Measurements from ENCODE around the gene PRKG1. TPM values are rescaled to one million over a fixed set of nuclear protein-coding genes. Genes with fewer than 3 reads are reported as not detected.

The PRKG1 gene
- total RNA-seq, 1 experiment from 2014 or later = 16.5 TPM

DNA sequence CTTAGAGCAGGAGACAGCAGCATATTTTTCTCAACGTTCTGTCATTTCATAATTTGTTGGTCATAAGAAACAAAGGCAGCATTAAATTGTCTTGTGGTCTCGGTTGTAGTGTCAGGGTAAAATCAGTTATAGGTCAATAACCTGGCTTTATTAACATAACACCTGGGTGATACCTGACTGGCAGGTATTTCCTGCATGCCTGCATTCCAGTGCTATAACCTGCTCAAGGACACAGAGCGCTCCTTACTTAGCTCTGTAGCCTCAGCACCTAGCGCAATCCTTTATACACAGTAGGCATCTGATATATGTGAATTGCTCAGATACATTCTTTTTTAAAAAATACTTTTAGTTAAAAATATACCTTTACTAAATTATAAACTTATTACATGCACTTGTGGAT lies 38.9 kb upstream of the PRKG1 start:
- H3K9me3 Mint-ChIP-seq = no peaks in the 10 kb centered on the region
- ChIA-PET CTCF (interaction anchor here (0.5 to 1.4 kb wide), 3 partner anchors 47 to 387 kb away, joined by 3 to 8 read pairs (median 4); no protein-coding TSS in a partner anchor), POLR2A (no interaction called here)
- peak overlapping the region; percentile 2; the same call in 1 of the 2 replicates for H3K4me3 Mint-ChIP-seq
- no peaks in the 10 kb centered on the region for H3K36me3 Mint-ChIP-seq
- ATAC-seq = peak; percentile 76
- peak overlapping the region; percentile 50; the same call in 1 of the 2 replicates for H3K27ac Mint-ChIP-seq
- H3K4me1 Mint-ChIP-seq = peaks cover 44% of the 10 kb centered on the region
- H3K27me3 Mint-ChIP-seq (ENCODE audit: low read depth) = no peaks in the 10 kb centered on the region
- TF ChIP-seq, protein P1, sequence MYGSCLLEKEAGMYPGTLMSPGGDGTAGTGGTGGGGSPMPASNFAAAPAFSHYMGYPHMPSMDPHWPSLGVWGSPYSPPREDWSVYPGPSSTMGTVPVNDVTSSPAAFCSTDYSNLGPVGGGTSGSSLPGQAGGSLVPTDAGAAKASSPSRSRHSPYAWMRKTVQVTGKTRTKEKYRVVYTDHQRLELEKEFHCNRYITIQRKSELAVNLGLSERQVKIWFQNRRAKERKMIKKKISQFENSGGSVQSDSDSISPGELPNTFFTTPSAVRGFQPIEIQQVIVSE (CRISPR knock-in tag; IDR thresholded peaks at IDR 0.05; ENCODE audit: borderline replicate concordance) = no peak
- peak; percentile 51; the same call in 1 of the 2 replicates for TF ChIP-seq TEAD1 (CRISPR knock-in tag; IDR thresholded peaks at IDR 0.05)
- peak; percentile 24 for DNase-seq (ENCODE audit: low spot score)

DNA sequence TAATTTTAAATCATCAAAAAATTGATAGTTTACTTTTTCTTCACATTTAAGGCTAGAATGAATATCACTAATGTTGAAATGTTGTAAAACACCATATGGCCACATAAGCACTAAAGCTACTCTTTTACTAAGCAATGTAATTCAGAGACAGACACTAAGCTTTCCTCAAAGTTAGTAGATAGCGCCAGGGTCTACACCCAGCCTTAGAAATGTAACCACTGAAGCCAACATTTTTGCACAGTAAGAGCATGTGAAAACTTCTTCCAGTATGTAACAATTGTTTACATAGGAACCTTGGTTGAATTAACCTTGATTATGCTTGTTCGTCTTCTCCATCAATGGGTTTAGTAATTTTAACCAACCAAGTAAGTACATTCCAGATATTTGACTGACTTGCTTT lies 28.4 kb upstream of the PRKG1 start:
- ChIA-PET POLR2A (no interaction called here), CTCF (no interaction called here)
- Mint-ChIP-seq H3K27me3 (ENCODE audit: low read depth) (no peaks in the 10 kb centered on the region), H3K4me3 (no peak overlapping the region), H3K36me3 (no peaks in the 10 kb centered on the region), H3K27ac (no peak overlapping the region), H3K4me1 (peaks cover 5% of the 10 kb centered on the region; the same call in 1 of the 2 replicates), H3K9me3 (no peaks in the 10 kb centered on the region)
- DNase-seq (ENCODE audit: low spot score) = no peak
- ATAC-seq = no peak
- TF ChIP-seq, protein P2, sequence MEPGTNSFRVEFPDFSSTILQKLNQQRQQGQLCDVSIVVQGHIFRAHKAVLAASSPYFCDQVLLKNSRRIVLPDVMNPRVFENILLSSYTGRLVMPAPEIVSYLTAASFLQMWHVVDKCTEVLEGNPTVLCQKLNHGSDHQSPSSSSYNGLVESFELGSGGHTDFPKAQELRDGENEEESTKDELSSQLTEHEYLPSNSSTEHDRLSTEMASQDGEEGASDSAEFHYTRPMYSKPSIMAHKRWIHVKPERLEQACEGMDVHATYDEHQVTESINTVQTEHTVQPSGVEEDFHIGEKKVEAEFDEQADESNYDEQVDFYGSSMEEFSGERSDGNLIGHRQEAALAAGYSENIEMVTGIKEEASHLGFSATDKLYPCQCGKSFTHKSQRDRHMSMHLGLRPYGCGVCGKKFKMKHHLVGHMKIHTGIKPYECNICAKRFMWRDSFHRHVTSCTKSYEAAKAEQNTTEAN (CRISPR knock-in tag; IDR thresholded peaks at IDR 0.05) = no peak
- TF ChIP-seq, protein P3, sequence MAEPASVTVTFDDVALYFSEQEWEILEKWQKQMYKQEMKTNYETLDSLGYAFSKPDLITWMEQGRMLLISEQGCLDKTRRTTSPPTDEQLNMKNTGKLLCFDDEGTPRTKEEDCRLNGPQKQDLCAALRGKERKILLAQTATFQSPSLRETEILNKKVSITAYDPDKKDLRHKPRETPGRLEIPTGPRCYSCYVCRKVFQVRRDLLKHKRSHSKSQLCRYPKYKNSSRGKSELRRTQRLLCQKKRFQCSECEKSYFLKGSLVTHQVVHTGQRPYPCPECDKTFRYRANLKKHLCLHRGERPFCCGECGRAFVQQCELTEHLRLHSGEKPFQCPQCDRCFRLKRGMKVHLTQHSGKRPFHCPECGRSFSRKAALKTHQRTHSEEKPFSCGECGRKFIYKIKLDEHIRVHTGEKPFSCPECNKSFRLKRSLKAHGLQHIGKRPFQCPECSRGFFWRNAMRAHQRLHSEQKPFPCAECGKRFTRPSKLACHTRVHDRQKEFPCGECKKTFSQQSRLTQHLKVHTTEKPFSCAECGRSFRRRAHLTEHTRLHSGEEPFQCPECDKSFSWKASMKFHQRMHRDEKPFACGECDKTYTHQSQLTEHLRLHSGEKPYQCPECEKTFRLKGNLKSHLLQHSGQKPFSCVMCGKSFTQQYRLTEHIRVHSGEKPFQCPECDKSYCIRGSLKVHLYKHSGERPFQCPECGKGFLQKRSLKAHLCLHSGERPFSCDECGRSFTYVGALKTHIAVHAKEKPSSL (CRISPR knock-in tag; conservative IDR thresholded peaks at IDR 0.05) = no peak
- TF ChIP-seq, protein P4, sequence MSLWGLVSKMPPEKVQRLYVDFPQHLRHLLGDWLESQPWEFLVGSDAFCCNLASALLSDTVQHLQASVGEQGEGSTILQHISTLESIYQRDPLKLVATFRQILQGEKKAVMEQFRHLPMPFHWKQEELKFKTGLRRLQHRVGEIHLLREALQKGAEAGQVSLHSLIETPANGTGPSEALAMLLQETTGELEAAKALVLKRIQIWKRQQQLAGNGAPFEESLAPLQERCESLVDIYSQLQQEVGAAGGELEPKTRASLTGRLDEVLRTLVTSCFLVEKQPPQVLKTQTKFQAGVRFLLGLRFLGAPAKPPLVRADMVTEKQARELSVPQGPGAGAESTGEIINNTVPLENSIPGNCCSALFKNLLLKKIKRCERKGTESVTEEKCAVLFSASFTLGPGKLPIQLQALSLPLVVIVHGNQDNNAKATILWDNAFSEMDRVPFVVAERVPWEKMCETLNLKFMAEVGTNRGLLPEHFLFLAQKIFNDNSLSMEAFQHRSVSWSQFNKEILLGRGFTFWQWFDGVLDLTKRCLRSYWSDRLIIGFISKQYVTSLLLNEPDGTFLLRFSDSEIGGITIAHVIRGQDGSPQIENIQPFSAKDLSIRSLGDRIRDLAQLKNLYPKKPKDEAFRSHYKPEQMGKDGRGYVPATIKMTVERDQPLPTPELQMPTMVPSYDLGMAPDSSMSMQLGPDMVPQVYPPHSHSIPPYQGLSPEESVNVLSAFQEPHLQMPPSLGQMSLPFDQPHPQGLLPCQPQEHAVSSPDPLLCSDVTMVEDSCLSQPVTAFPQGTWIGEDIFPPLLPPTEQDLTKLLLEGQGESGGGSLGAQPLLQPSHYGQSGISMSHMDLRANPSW (CRISPR knock-in tag; conservative IDR thresholded peaks at IDR 0.05; ENCODE audit: low read depth) = no peak
- TF ChIP-seq, protein P5, sequence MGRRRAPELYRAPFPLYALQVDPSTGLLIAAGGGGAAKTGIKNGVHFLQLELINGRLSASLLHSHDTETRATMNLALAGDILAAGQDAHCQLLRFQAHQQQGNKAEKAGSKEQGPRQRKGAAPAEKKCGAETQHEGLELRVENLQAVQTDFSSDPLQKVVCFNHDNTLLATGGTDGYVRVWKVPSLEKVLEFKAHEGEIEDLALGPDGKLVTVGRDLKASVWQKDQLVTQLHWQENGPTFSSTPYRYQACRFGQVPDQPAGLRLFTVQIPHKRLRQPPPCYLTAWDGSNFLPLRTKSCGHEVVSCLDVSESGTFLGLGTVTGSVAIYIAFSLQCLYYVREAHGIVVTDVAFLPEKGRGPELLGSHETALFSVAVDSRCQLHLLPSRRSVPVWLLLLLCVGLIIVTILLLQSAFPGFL (CRISPR knock-in tag; IDR thresholded peaks at IDR 0.05; ENCODE audit: borderline replicate concordance) = no peak
- no peak for TF ChIP-seq SMAD4 (CRISPR knock-in tag; IDR thresholded peaks at IDR 0.05)
- TF ChIP-seq GRHL2 (CRISPR knock-in tag; IDR thresholded peaks at IDR 0.05; ENCODE audit: insufficient replicate concordance, severe bottlenecking) = no peak
- TF ChIP-seq, protein P6, sequence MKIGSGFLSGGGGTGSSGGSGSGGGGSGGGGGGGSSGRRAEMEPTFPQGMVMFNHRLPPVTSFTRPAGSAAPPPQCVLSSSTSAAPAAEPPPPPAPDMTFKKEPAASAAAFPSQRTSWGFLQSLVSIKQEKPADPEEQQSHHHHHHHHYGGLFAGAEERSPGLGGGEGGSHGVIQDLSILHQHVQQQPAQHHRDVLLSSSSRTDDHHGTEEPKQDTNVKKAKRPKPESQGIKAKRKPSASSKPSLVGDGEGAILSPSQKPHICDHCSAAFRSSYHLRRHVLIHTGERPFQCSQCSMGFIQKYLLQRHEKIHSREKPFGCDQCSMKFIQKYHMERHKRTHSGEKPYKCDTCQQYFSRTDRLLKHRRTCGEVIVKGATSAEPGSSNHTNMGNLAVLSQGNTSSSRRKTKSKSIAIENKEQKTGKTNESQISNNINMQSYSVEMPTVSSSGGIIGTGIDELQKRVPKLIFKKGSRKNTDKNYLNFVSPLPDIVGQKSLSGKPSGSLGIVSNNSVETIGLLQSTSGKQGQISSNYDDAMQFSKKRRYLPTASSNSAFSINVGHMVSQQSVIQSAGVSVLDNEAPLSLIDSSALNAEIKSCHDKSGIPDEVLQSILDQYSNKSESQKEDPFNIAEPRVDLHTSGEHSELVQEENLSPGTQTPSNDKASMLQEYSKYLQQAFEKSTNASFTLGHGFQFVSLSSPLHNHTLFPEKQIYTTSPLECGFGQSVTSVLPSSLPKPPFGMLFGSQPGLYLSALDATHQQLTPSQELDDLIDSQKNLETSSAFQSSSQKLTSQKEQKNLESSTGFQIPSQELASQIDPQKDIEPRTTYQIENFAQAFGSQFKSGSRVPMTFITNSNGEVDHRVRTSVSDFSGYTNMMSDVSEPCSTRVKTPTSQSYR (CRISPR knock-in tag; IDR thresholded peaks at IDR 0.05) = no peak
- TF ChIP-seq ZNF263 (CRISPR knock-in tag; IDR thresholded peaks at IDR 0.05; ENCODE audit: low read depth) = no peak
- no peak for TF ChIP-seq JAZF1 (CRISPR knock-in tag; IDR thresholded peaks at IDR 0.05)
- TF ChIP-seq, protein P7, sequence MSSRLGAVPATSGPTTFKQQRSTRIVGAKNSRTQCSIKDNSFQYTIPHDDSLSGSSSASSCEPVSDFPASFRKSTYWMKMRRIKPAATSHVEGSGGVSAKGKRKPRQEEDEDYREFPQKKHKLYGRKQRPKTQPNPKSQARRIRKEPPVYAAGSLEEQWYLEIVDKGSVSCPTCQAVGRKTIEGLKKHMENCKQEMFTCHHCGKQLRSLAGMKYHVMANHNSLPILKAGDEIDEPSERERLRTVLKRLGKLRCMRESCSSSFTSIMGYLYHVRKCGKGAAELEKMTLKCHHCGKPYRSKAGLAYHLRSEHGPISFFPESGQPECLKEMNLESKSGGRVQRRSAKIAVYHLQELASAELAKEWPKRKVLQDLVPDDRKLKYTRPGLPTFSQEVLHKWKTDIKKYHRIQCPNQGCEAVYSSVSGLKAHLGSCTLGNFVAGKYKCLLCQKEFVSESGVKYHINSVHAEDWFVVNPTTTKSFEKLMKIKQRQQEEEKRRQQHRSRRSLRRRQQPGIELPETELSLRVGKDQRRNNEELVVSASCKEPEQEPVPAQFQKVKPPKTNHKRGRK (CRISPR knock-in tag; IDR thresholded peaks at IDR 0.05; ENCODE audit: borderline replicate concordance) = no peak
- TF ChIP-seq, protein P8, sequence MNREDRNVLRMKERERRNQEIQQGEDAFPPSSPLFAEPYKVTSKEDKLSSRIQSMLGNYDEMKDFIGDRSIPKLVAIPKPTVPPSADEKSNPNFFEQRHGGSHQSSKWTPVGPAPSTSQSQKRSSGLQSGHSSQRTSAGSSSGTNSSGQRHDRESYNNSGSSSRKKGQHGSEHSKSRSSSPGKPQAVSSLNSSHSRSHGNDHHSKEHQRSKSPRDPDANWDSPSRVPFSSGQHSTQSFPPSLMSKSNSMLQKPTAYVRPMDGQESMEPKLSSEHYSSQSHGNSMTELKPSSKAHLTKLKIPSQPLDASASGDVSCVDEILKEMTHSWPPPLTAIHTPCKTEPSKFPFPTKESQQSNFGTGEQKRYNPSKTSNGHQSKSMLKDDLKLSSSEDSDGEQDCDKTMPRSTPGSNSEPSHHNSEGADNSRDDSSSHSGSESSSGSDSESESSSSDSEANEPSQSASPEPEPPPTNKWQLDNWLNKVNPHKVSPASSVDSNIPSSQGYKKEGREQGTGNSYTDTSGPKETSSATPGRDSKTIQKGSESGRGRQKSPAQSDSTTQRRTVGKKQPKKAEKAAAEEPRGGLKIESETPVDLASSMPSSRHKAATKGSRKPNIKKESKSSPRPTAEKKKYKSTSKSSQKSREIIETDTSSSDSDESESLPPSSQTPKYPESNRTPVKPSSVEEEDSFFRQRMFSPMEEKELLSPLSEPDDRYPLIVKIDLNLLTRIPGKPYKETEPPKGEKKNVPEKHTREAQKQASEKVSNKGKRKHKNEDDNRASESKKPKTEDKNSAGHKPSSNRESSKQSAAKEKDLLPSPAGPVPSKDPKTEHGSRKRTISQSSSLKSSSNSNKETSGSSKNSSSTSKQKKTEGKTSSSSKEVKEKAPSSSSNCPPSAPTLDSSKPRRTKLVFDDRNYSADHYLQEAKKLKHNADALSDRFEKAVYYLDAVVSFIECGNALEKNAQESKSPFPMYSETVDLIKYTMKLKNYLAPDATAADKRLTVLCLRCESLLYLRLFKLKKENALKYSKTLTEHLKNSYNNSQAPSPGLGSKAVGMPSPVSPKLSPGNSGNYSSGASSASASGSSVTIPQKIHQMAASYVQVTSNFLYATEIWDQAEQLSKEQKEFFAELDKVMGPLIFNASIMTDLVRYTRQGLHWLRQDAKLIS (CRISPR knock-in tag; IDR thresholded peaks at IDR 0.05; ENCODE audit: borderline replicate concordance) = no peak
- TF ChIP-seq, protein P9, sequence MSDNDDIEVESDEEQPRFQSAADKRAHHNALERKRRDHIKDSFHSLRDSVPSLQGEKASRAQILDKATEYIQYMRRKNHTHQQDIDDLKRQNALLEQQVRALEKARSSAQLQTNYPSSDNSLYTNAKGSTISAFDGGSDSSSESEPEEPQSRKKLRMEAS (CRISPR knock-in tag; IDR thresholded peaks at IDR 0.05) = no peak
- TF ChIP-seq OVOL2 (CRISPR knock-in tag; IDR thresholded peaks at IDR 0.05; ENCODE audit: borderline replicate concordance) = no peak
- TF ChIP-seq ZNF396 (CRISPR knock-in tag; IDR thresholded peaks at IDR 0.05; ENCODE audit: borderline replicate concordance) = no peak
- TF ChIP-seq TEAD1 (CRISPR knock-in tag; IDR thresholded peaks at IDR 0.05) = no peak

Data from WTC11 (cell line).